Gastrocnemius medialis (tissue), 4 donors: ENCODE results near the gene WASHC4.

ENCODE experiments used
- CTCF ChIP-seq, 5 experiments: fragments of 450-650 bp in 3 of 5; fragments of 200-600 bp in 2 of 5; sonication (generic) in 2 of 5; IDR thresholded peaks in 4 of 5; conservative IDR thresholded peaks in 1 of 5; 1 replicate in 4 of 5; 2 replicates in 1 of 5; pipeline ENCODE4 v1.5.1; 2016 to 2019; ENCODE audit warnings: antibody characterized with exemption in 5 of 5, mild to moderate bottlenecking in 3 of 5, moderate library complexity in 3 of 5
- POLR2A ChIP-seq, 2 donors: fragments of 450-650 bp; IDR thresholded peaks; one replicate each; pipeline ENCODE4 v1.6.1; 2017; ENCODE audit warnings: antibody characterized with exemption in 2 of 2, mild to moderate bottlenecking in 2 of 2, moderate library complexity in 2 of 2

GRCh38 chr12:105206686-105207374 lies 99.3 kb downstream of the WASHC4 start:
- TF ChIP-seq CTCF (IDR thresholded peaks at IDR 0.05 in 4 of 5, conservative IDR thresholded peaks at IDR 0.05 in 1 of 5) (no peak), POLR2A (IDR thresholded peaks at IDR 0.05) (no peak)
